Mucosa of stomach (tissue), 1 donor: ENCODE measurements around the gene NCAPH2.

Experiments
- H3K27me3 ChIP-seq: one replicate; pipeline ENCODE4 v1.7.0; 2013; ENCODE audit warnings: mild to moderate bottlenecking, low read length; ENCODE audit not compliant: control insufficient read depth, insufficient read depth
- H3K36me3 ChIP-seq: one replicate; pipeline ENCODE4 v1.7.0; 2013; ENCODE audit warnings: low read length; ENCODE audit not compliant: control insufficient read depth, insufficient read depth
- H3K4me1 ChIP-seq: one replicate; pipeline ENCODE4 v1.7.0; 2013; ENCODE audit warnings: mild to moderate bottlenecking, low read length; ENCODE audit not compliant: control insufficient read depth, insufficient read depth
- H3K4me3 ChIP-seq: one replicate; pipeline ENCODE4 v1.7.0; 2013; ENCODE audit warnings: low read length
- H3K9ac ChIP-seq: one replicate; pipeline ENCODE4 v1.7.0; 2013; ENCODE audit warnings: mild to moderate bottlenecking, low read length, moderate library complexity
- H3K9me3 ChIP-seq: one replicate; pipeline ENCODE4 v1.7.0; 2013; ENCODE audit warnings: mild to moderate bottlenecking, low read length, moderate library complexity; ENCODE audit not compliant: control insufficient read depth
- donor health status: Pancreatic carcinoma.

NCAPH2 gene

DNA sequence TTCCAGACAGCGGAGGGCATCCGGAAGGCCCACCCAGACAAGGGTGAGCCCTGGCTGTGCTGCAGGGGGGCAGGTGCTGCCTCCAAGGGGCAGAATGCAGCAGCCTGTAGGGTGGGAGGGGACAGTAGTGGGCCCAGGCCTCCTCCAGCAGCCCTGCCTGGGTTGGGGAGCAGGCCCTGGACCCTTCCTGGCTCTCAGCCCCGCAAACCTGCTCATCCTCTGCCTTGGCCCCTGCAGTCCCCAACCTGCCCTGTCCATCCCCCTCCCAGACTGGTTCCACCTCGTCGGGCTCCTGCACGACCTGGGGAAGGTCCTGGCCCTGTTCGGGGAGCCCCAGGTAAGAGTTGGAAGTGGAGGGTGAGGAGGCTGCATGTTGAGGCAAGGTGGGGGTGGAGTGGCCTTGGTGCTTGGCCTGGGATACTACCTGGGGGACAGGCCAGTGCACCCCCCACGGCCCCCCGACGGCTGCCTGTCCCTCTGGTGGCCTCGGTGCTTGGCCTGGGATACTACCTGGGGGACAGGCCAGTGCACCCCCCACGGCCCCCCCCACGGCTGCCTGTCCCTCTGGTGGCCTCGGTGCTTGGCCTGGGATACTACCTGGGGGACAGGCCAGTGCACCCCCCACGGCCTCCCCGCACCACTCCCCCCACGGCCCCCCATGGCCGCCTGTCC, 19.9 kb upstream of the NCAPH2 start:
- Histone ChIP-seq H3K4me1 (peaks cover 22% of the 10 kb centered on the region), H3K9me3 (no peaks in the 10 kb centered on the region), H3K4me3 (no peak overlapping the region), H3K36me3 (no peaks in the 10 kb centered on the region), H3K27me3 (peaks cover 13% of the 10 kb centered on the region), H3K9ac (no peak overlapping the region)

DNA sequence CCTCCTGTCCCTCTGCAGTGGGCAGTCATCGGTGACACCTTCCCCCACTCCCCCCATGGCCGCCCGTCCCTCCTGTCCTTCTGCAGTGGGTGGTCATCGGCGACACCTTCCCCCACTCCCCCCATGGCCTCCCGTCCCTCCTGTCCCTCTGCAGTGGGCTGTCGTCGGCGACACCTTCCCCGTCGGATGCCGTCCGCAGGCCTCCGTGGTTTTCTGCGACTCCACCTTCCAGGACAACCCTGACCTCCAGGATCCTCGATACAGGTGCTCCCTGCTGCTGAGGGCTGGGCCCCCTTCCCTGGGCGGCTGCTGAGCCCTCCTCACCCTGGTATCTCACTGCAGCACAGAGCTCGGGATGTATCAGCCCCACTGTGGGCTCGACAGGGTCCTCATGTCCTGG, 19.1 kb upstream of the NCAPH2 start:
- Histone ChIP-seq H3K9me3 (no peaks in the 10 kb centered on the region), H3K27me3 (peaks cover 13% of the 10 kb centered on the region), H3K4me1 (peaks cover 16% of the 10 kb centered on the region), H3K4me3 (no peak overlapping the region), H3K36me3 (no peaks in the 10 kb centered on the region), H3K9ac (no peak overlapping the region)

DNA sequence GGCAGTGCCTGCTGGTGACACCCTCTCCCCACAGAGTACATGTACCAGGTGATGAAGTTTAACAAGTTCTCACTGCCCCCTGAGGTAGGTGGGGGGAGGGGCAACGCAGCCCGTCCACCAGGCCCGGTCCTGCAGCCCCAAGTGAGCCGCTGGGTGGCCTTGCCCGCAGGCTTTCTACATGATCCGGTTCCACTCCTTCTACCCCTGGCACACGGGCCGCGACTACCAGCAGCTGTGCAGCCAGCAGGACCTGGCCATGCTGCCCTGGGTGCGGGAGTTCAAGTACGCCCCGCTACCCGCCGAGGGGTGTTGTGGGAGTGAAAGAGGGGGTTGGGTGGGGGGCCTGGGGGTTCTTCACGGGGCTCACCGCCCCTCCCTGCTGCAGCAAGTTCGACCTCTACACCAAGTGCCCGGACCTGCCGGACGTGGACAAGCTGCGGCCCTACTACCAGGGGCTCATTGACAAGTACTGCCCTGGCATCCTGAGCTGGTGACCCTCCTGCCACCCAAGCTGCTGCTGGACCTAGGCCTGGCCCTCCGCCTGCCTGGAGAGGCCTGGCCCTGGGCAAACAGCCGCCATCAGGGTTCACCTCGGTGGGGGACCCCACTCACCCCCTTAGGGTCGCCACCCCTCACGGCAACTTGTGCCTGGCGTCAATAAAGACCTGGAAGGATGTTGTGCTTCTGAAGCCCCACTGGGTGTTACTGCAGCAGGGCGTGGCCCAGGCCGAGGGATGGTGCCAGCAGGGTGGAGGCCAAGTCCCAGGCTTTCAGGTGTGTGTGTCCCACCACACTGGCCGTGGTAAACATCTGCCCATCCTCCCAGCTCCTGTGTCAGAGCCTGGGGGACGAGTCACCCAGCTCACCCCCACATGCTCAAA, 18.4 kb upstream of the NCAPH2 start:
- Histone ChIP-seq H3K9ac (no peak overlapping the region), H3K27me3 (peaks cover 13% of the 10 kb centered on the region), H3K4me1 (peaks cover 9% of the 10 kb centered on the region), H3K9me3 (no peaks in the 10 kb centered on the region), H3K36me3 (no peaks in the 10 kb centered on the region), H3K4me3 (no peak overlapping the region)

DNA sequence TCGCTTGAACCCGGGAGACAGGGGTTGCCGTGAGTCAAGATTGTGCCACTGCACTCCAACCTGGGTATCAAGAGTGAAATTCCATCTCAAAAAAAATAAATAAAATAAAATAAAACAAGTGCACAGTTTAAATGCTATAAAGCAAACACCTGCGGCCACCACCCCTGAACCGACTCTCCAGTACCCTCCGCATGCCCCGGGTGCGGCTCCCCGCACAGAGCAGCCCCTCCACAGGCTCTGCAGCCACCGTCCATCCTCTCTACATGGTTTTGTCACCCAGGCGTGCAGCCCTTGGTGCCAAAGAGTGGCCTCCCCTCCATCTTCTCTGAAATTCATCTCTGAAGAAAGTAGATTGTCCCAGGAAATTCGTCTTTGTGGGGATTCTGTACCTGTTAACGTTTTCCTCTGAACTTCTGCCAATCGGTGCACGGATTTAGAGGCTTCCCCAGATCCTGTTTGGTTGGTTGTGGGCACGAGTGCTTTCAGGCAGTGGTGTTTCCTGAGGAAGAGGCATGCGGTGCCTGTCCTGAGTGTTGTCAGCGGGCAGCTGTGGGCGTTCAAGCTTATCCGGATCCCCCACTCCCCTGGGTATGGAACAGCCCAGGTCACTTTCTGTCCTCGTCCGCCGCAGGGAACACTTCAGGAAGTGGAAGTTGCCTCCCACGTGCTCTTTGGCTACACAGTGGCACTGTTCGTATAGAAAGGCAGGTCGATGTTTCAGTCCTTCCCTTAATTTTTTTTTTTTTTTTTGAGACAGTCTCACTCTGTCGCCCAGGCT, 17.3 kb upstream of the NCAPH2 start:
- Histone ChIP-seq H3K9ac (no peak overlapping the region), H3K27me3 (peaks cover 13% of the 10 kb centered on the region), H3K4me3 (no peak overlapping the region), H3K9me3 (no peaks in the 10 kb centered on the region), H3K36me3 (no peaks in the 10 kb centered on the region), H3K4me1 (peaks cover 2% of the 10 kb centered on the region)

DNA sequence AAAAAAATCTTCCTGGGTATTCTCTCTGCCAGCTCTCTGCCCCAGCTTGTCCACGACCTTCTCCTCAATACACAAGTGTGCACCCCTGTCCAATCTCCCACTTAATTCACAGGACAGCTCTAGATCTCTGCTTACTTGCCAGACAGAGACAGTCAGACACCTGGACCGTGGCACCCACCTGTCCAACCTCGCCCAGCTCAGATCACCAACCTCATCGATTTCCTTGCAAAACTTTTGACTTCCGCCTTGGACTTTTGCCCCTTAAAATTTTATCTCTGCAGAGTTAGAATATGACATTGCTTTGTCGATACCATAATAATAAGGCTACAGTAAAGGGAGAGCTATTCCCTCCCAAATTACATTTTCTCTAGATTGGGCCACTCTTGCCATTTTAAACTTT, 10.9 kb upstream of the NCAPH2 start:
- H3K36me3 ChIP-seq: no peaks in the 10 kb centered on the region
- H3K4me3 ChIP-seq: no peak overlapping the region
- no peaks in the 10 kb centered on the region for H3K27me3 ChIP-seq
- H3K9ac ChIP-seq: no peak overlapping the region
- H3K9me3 ChIP-seq: no peaks in the 10 kb centered on the region
- H3K4me1 ChIP-seq: peaks cover 6% of the 10 kb centered on the region

DNA sequence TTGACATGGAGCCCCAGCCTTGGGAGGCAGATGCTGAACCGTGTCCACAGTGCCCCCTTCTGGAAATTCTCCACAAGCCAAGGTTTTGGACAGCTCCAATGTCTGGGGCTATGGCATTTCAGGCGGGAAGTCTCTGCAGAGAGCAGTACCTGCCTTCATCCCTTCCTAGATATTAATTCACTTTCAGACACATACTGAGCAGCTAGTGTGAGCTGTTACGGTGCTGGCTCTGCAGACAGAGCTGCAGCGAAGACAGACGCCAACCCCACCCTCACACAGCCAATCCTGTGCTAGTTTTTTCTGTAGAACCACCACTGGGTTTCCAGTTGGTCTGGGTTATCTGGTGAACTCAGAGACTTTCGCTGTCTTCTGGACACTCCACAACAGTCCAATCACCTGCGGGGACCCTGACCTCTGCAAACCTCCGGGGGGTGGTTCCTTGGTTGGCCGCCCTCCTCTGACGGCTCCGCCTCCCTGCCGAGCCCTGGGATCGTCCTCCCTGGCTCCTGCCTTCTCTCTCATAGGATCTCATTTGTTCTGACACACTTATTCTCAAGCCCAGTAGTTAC, 9.6 kb upstream of the NCAPH2 start:
- H3K9ac ChIP-seq: no peak overlapping the region
- no peaks in the 10 kb centered on the region for H3K36me3 ChIP-seq
- H3K9me3 ChIP-seq: no peaks in the 10 kb centered on the region

DNA sequence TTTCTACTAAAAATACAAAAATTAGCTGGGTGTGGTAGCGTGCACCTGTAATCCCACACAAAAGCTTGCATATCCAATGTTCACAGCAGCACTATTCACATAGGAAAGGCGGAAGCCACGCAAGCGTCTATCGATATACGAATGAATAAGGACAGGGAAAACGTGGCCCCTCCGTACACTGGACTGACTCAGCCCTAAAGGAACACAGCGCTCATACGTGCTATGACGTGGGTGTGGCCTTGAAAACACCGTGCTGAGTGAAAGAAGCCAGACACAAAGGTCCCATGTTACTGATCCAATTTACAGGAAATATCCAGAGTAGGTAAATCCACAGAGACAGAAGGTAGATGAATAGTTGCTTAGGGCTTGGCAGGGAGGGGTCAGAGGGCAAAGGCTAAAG, 7.6 kb upstream of the NCAPH2 start:
- no peak overlapping the region for H3K9ac ChIP-seq
- no peaks in the 10 kb centered on the region for H3K36me3 ChIP-seq
- H3K27me3 ChIP-seq: no peaks in the 10 kb centered on the region
- H3K9me3 ChIP-seq: no peaks in the 10 kb centered on the region
- no peak overlapping the region for H3K4me3 ChIP-seq
- peaks cover 6% of the 10 kb centered on the region for H3K4me1 ChIP-seq

More for the DNA sequence above, 9.6 kb upstream of the NCAPH2 start:
- peaks cover 6% of the 10 kb centered on the region for H3K4me1 ChIP-seq
- H3K4me3 ChIP-seq: no peak overlapping the region
- no peaks in the 10 kb centered on the region for H3K27me3 ChIP-seq

DNA sequence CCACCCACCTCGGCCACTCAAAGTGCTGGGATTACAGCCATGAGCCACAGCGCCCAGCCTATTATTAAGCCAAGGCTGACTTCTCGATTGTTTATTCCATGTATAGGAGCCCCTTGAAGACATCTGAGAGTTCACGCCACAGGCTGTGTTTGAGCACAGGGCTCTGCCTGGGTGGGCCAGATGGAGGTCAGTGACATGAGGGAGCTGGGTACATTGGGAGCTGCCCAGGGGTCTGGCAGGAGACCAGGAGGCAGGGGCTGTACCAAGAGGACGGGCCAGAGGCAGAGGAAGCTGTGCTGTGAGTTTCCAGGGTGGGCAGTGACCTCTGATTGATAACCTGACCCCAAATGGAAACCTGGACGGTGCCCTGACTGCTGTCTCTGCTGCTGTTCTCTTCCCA, 5.9 kb upstream of the NCAPH2 start:
- Histone ChIP-seq H3K9me3 (no peaks in the 10 kb centered on the region), H3K27me3 (no peaks in the 10 kb centered on the region), H3K9ac (no peak overlapping the region), H3K4me3 (no peak overlapping the region), H3K4me1 (peaks cover 18% of the 10 kb centered on the region), H3K36me3 (no peaks in the 10 kb centered on the region)

DNA sequence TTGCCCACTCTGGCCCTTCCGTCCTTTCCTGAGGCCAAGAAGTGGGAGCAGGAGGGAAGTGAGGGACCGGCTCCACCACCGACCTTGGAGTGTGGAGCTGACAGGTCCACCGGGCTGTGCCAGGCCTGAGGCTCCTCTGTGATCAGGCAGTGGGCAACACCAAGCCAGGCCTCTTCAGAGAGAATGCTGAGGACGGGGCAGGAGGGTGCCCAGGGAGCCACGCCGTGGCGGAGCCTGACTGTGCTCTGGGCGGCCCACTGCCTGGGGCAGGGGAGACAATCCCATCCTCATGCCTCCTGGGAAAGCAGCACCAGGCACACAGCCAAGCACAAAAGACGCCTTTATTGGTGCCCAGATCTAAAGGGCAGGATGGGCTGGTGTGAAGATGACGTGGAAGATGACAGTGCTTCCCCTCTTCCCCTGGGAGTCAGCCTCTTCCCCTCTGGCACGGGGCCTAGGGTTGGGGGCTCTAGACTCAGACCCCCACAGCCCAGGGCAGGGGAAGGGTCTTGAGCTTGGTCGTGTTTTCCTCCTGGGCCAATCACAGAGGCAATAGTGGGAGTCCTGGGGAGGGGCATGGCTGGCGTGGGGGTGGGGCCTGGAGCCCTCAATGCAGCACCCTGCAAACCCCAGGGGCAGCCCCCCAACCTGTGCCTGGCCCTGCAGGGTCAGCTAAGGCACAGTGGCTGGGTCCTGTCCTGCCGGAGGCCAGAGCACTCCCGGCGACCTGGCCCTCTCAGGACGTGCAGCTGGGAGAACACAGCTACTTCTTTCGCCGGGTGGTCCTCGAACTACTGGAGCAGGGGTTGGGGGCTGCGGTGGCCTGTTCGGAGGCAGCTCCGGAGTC, 5.2 kb upstream of the NCAPH2 start:
- H3K4me3 ChIP-seq: no peak overlapping the region
- no peak overlapping the region for H3K9ac ChIP-seq
- peaks cover 20% of the 10 kb centered on the region for H3K4me1 ChIP-seq
- no peaks in the 10 kb centered on the region for H3K9me3 ChIP-seq
- no peaks in the 10 kb centered on the region for H3K27me3 ChIP-seq
- H3K36me3 ChIP-seq: no peaks in the 10 kb centered on the region

DNA sequence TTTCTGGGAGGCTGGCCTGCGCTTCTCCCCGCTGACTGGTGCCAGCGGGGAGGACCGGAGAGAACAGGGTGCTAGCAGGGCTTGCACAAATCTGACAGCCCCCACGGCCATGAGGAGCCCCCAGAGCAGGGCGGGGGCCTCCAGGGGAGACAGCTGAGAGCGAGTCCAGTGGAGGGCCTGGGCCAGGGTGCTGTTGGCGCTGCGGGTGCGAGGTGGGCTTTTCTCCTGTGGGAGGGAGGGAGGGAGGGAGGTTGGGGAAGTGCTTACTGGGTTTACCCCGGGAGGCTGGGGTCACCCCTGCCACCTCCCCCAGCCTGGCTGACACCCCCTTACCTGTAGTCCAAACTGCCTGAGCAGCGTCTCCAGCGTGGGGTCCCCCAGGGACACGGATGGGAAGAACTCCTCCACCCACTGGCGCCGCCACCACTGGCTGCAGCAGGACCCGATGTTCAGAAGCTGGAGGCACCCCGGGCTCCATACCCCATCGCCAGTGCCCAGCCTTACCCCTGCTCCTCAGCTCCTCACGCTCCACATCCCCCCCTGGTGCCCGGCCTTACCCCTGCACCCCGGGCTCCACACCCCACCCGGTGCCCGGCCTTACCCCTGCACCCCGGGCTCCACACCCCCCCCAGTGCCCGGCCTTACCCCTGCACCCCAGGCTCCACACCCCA, 4.4 kb upstream of the NCAPH2 start:
- Histone ChIP-seq H3K4me3 (no peak overlapping the region), H3K9ac (no peak overlapping the region), H3K36me3 (no peaks in the 10 kb centered on the region), H3K27me3 (no peaks in the 10 kb centered on the region), H3K9me3 (no peaks in the 10 kb centered on the region), H3K4me1 (peaks cover 17% of the 10 kb centered on the region)
